H54 (cell line): ENCODE results near the gene GNAT1.

ENCODE experiments used
- DNase-seq: peaks from one replicate; pipeline ENCODE4 v3.0.0; 2011; ENCODE audit warnings: low spot score, mixed read lengths; ENCODE audit not compliant: insufficient read length
- FAIRE-seq: peaks from 3 replicates; lab custom pipeline; 2011; peaks lifted over from hg19 to GRCh38; lab: Jason Lieb, UNC
- POLR2A ChIP-seq: IDR thresholded peaks from 2 replicates; pipeline ENCODE4 v1.6.1; 2011; ENCODE audit warnings: low read depth, mild to moderate bottlenecking, low read length

Gene GNAT1

GRCh38 chr3:50179710-50180109 lies 11.7 kb upstream of the GNAT1 start:
- FAIRE-seq, result no peak
- no peak for TF ChIP-seq POLR2A
- DNase-seq, result no peak

- no peak for TF ChIP-seq POLR2A
- no peak for FAIRE-seq
- DNase-seq, result no peak
These were observed 9.4 kb upstream of the GNAT1 start for GRCh38 chr3:50181985-50182384.

- no peak for TF ChIP-seq POLR2A
- DNase-seq, result no peak
- no peak for FAIRE-seq
These were observed 8.8 kb upstream of the GNAT1 start for GRCh38 chr3:50182533-50183099.

GRCh38 chr3:50183755-50184154 lies 7.7 kb upstream of the GNAT1 start:
- TF ChIP-seq POLR2A, result no peak
- DNase-seq, result no peak
- FAIRE-seq, result no peak

GRCh38 chr3:50184242-50184978 lies 7.0 kb upstream of the GNAT1 start:
- TF ChIP-seq POLR2A, result no peak
- DNase-seq (no peak), FAIRE-seq (no peak)

- no peak for TF ChIP-seq POLR2A
- FAIRE-seq (no peak), DNase-seq (no peak)
These were observed 6.2 kb upstream of the GNAT1 start for GRCh38 chr3:50185230-50185629.

- TF ChIP-seq POLR2A, result no peak
- DNase-seq (no peak), FAIRE-seq (no peak)
These were observed 5.3 kb upstream of the GNAT1 start for GRCh38 chr3:50186096-50186495.

GRCh38 chr3:50187750-50188149 lies 3.7 kb upstream of the GNAT1 start:
- FAIRE-seq (no peak), DNase-seq (no peak)
- TF ChIP-seq POLR2A, result no peak

GRCh38 chr3:50189274-50189673 lies 2.1 kb upstream of the GNAT1 start:
- no peak for TF ChIP-seq POLR2A
- DNase-seq (peak; percentile 79), FAIRE-seq (peak; percentile 27)

GRCh38 chr3:50189989-50190388 lies 1.4 kb upstream of the GNAT1 start:
- DNase-seq (no peak), FAIRE-seq (no peak)
- no peak for TF ChIP-seq POLR2A

- no peak for TF ChIP-seq POLR2A
- no peak for FAIRE-seq
- DNase-seq, result no peak
These were observed 714 bp downstream of the GNAT1 start for GRCh38 chr3:50192124-50192523.

- no peak for TF ChIP-seq POLR2A
- FAIRE-seq (no peak), DNase-seq (peak; percentile 85)
These were observed 1.3 kb downstream of the GNAT1 start for GRCh38 chr3:50192689-50193141.

GRCh38 chr3:50193286-50193685 lies 1.9 kb downstream of the GNAT1 start:
- DNase-seq, result no peak
- FAIRE-seq, result no peak
- TF ChIP-seq POLR2A, result no peak

GRCh38 chr3:50193746-50194127 lies 2.3 kb downstream of the GNAT1 start:
- no peak for TF ChIP-seq POLR2A
- FAIRE-seq (no peak), DNase-seq (no peak)

- FAIRE-seq, result no peak
- DNase-seq, result peak; percentile 64
- TF ChIP-seq POLR2A, result no peak
These were observed 2.9 kb downstream of the GNAT1 start for GRCh38 chr3:50194128-50194902.
